HepG2 (cell line): ENCODE data around the gene RALB. TPM values are rescaled to one million over a fixed set of nuclear protein-coding genes. Genes with fewer than 3 reads are reported as not detected.

Experiments used
- ATAC-seq: fragments of 200-7000 bp; cut with Tn5 transposase; 3 replicates; pipeline ENCODE4 v1.9.1; 2020; ENCODE audit warnings: mild to moderate bottlenecking, moderate library complexity
- BruUV-seq: library from RNA; stranded (reverse); fragments of 400-500 nt; replicated peaks from 2 replicates; lab custom pipeline; 2021; lab: Mats Ljungman, UMichigan
- CTCF ChIA-PET: fragments of 300-600 bp; formaldehyde crosslinking; extraction: SDS; loops from one replicate; lab custom pipeline; 2021; ENCODE audit warnings: low total read pairs, inconsistent platforms, low intra/inter-chr PET ratio; lab: Yijun Ruan, JAX
- POLR2A ChIA-PET: fragments of 350-600 bp; sonication (Branson Sonifier 250); formaldehyde crosslinking; loops from one replicate; lab custom pipeline; 2020; ENCODE audit warnings: antibody characterized with exemption, inconsistent platforms; lab: Yijun Ruan, JAX
- DNase-seq: peaks from one replicate; pipeline ENCODE4 v3.0.0-alpha.2; 2015; ENCODE audit warnings: low spot score
- FAIRE-seq: peaks from 3 replicates; lab custom pipeline; 2011; peaks lifted over from hg19 to GRCh38; lab: Jason Lieb, UNC
- H2AFZ ChIP-seq: one replicate; pipeline ENCODE4 v1.6.1; 2011; ENCODE audit warnings: low read length, inconsistent platforms
- H3K27ac ChIP-seq: fragments of 300-600 bp; 3 replicates; pipeline ENCODE4 v1.8.0; 2011; ENCODE audit warnings: mixed run types, mild to moderate bottlenecking, mixed read lengths, low read length, inconsistent platforms; ENCODE audit not compliant: insufficient read depth; ENCODE audit errors: extremely low read length
- H3K27me3 ChIP-seq, 2 experiments: fragments of 200-600 bp in 1 of 2; 2 replicates in 1 of 2; 3 replicates in 1 of 2; pipeline versions ENCODE4 v1.6.0 to v1.8.0; 2011; ENCODE audit warnings: low read length in 2 of 2, mild to moderate bottlenecking in 2 of 2, moderate library complexity in 2 of 2, inconsistent platforms in 1 of 2; ENCODE audit not compliant: insufficient read depth in 2 of 2, control insufficient read depth in 1 of 2
- H3K36me3 ChIP-seq, 2 experiments: fragments of 200-600 bp in 1 of 2; replicated peaks in 1 of 2; 2 replicates in 1 of 2; 3 replicates in 1 of 2; pipeline versions ENCODE4 v1.5.1 to v1.8.0; 2011; ENCODE audit warnings: low read length in 2 of 2, inconsistent platforms in 1 of 2; ENCODE audit not compliant: insufficient read depth in 2 of 2, control insufficient read depth in 1 of 2
- H3K4me1 ChIP-seq: 2 replicates; pipeline ENCODE4 v1.5.1; 2012; ENCODE audit warnings: low read length, inconsistent platforms; ENCODE audit not compliant: insufficient read depth
- H3K4me2 ChIP-seq: 2 replicates; pipeline ENCODE4 v1.6.0; 2011; ENCODE audit warnings: low read depth, low read length, inconsistent platforms
- H3K4me3 ChIP-seq, 3 experiments: fragments of 200-600 bp in 1 of 3; sonication (generic), shearing (Covaris generic) in 1 of 3; replicated peaks in 1 of 3; 2 replicates each; pipeline ENCODE4 v1.5.1; 2011 to 2016; ENCODE audit warnings: low read length in 3 of 3, inconsistent platforms in 2 of 3, low read depth in 2 of 3, mild to moderate bottlenecking in 2 of 3, control low read depth in 1 of 3, mixed read lengths in 1 of 3; ENCODE audit not compliant: insufficient read depth in 1 of 3
- H3K79me2 ChIP-seq: one replicate; pipeline ENCODE4 v1.6.1; 2011; ENCODE audit warnings: low read length, inconsistent platforms; ENCODE audit not compliant: insufficient read depth
- H3K9ac ChIP-seq: 2 replicates; pipeline ENCODE4 v1.6.0; 2011; ENCODE audit warnings: mild to moderate bottlenecking, low read depth, low read length, inconsistent platforms; ENCODE audit not compliant: insufficient read depth
- H3K9me3 ChIP-seq: 2 replicates; pipeline ENCODE4 v1.5.1; 2012; ENCODE audit warnings: mild to moderate bottlenecking, low read length
- H4K20me1 ChIP-seq: 2 replicates; pipeline ENCODE4 v1.6.0; 2011; ENCODE audit warnings: inconsistent platforms, mild to moderate bottlenecking, low read length, moderate library complexity; ENCODE audit not compliant: insufficient read depth
- FOSL1 ChIP-seq: sonication (generic); formaldehyde crosslinking; IDR thresholded peaks from 2 replicates; pipeline ENCODE4 v1.9.0; 2021; ENCODE audit warnings: missing genetic modification reagents, borderline replicate concordance
- FOSL2 ChIP-seq: sonication (generic); formaldehyde crosslinking; IDR thresholded peaks from 2 replicates; pipeline ENCODE4 v1.4.0; 2020; ENCODE audit warnings: missing genetic modification reagents
- KDM5B ChIP-seq: sonication (generic); formaldehyde crosslinking; IDR thresholded peaks from 2 replicates; pipeline ENCODE4 v1.4.0; 2020; ENCODE audit warnings: missing genetic modification reagents, mild to moderate bottlenecking, borderline replicate concordance
- KLF16 ChIP-seq, 2 experiments: sonication (generic) in 1 of 2; formaldehyde crosslinking in 1 of 2; IDR thresholded peaks; 2 replicates each; pipeline versions ENCODE4 v1.6.1 to v1.8.0; 2016 to 2023; ENCODE audit warnings: missing genetic modification reagents in 2 of 2, missing compliant biosample characterization in 1 of 2
- MNT ChIP-seq: fragments of 450-650 bp; IDR thresholded peaks from 2 replicates; pipeline ENCODE4 v1.6.1; 2016
- NCOA5 ChIP-seq: sonication (generic); formaldehyde crosslinking; IDR thresholded peaks from 2 replicates; pipeline ENCODE4 v1.4.0; 2020; ENCODE audit warnings: missing genetic modification reagents
- NFKB2 ChIP-seq: sonication (generic); formaldehyde crosslinking; IDR thresholded peaks from 2 replicates; pipeline ENCODE4 v1.4.0; 2020; ENCODE audit warnings: missing genetic modification reagents, borderline replicate concordance
- PCBP1 ChIP-seq: fragments of 200-400 bp; formaldehyde crosslinking; IDR thresholded peaks from 2 replicates; pipeline ENCODE4 v1.6.1; 2017; ENCODE audit warnings: mild to moderate bottlenecking, low read depth, low read length, borderline replicate concordance
- PCBP2 ChIP-seq: fragments of 200-400 bp; formaldehyde crosslinking; optimal IDR thresholded peaks from 2 replicates; pipeline ENCODE3; 2018; ENCODE audit warnings: low read length, low read depth; ENCODE audit not compliant: poor library complexity, severe bottlenecking
- SP4 ChIP-seq: sonication (generic); formaldehyde crosslinking; IDR thresholded peaks from 2 replicates; pipeline ENCODE4 v1.8.1; 2023; ENCODE audit warnings: mild to moderate bottlenecking, missing genetic modification reagents
- THAP11 ChIP-seq: IDR thresholded peaks from 2 replicates; pipeline ENCODE4 v1.6.1; 2016; ENCODE audit warnings: missing biosample characterization, missing genetic modification reagents
- XBP1 ChIP-seq: sonication (generic); formaldehyde crosslinking; IDR thresholded peaks from 2 replicates; pipeline ENCODE4 v1.5.0; 2020; ENCODE audit warnings: missing genetic modification reagents
- ZNF143 ChIP-seq: sonication (generic); formaldehyde crosslinking; IDR thresholded peaks from 2 replicates; pipeline ENCODE4 v1.4.0; 2020; ENCODE audit warnings: missing genetic modification reagents
- ZNF562 ChIP-seq: sonication (generic); formaldehyde crosslinking; IDR thresholded peaks from 2 replicates; pipeline ENCODE4 v1.8.0; 2022; ENCODE audit warnings: missing genetic modification reagents, borderline replicate concordance
- WGBS: methylation state at CpG from one replicate; pipeline ENCODE4 v1.1.6; 2017; ENCODE audit warnings: low lambda C conversion rate; 5-methylcytosine and 5-hydroxymethylcytosine counted together
- in situ Hi-C: cut with HindIII; loops from 2 replicates; pipeline ENCODE4 v1.10.0; 2017; ENCODE audit warnings: low pct_unique_long_range_greater_than_20kb; ENCODE audit not compliant: extremely low pct_ligation_motif_present
- intact Hi-C: fragments of 100-400 bp; cut with micrococcal nuclease; formaldehyde crosslinking; loops from one replicate; pipeline ENCODE4 v1.10.0; 2022; ENCODE audit not compliant: unreplicated experiment
- polyA plus RNA-seq, 8 experiments: library from polyadenylated mRNA; depleted of rRNA in 3 of 8; stranded (reverse) in 7 of 8; unstranded in 1 of 8; fragments of >200 nt; fragmentation: Illumina TruSeq in 4 of 8; extraction: Trizol in 4 of 8; gene quantifications; 2 replicates each; pipeline versions ENCODE4 v1.2.1 to v1.2.3, GENCODE V29; 2011 to 2016; ENCODE audit warnings: low read depth in 4 of 8, missing spikeins in 1 of 8, mixed read lengths in 1 of 8; ENCODE audit not compliant: insufficient read depth in 1 of 8
- total RNA-seq, 5 experiments: library from RNA; depleted of rRNA; stranded (reverse); fragments of >200 nt; fragmentation: Illumina TruSeq; extraction: Trizol; gene quantifications; 2 replicates each; pipeline ENCODE4 v1.2.3, GENCODE V29; 2016; ENCODE audit warnings: low read depth in 1 of 5

The RALB gene
- total and polyA plus RNA-seq, 2 of the 13 experiments (the other 11 are each of a cell fraction or from before 2014, with no cell fraction given) = 37.8 to 43.2 TPM

GRCh38 chr2:120237491-120237902 is 15.2 kb upstream of the RALB start:
- Histone ChIP-seq H4K20me1 (no peaks in the 10 kb centered on the region), H3K4me3 (no peak overlapping the region; a peak in 1 of 6 replicates), H3K36me3 (no peaks in the 10 kb centered on the region), H2AFZ (no peak overlapping the region), H3K9me3 (no peaks in the 10 kb centered on the region), H3K9ac (no peak overlapping the region), H3K4me2 (peak overlapping the region; percentile 20; the same call in 1 of the 2 replicates), H3K4me1 (peaks cover 54% of the 10 kb centered on the region), H3K79me2 (no peaks in the 10 kb centered on the region), H3K27me3 (peaks cover 4 to 10% of the 10 kb centered on the region in 2 experiments; a peak in 4 of 5 replicates), H3K27ac (no peak overlapping the region)
- TF ChIP-seq FOSL1 (CRISPR knock-in tag) (0 out of 2 replicates have a peak, but pooled peaks have one; percentile 25), PCBP1 (peak; percentile 95), THAP11 (no peak), KLF16 (CRISPR knock-in tag; IDR thresholded peaks at IDR 0.05) (no peak), MNT (peak; percentile 47; the same call in 1 of the 2 replicates), PCBP2 (peak; percentile 86), ZNF143 (CRISPR knock-in tag) (no peak), SP4 (CRISPR knock-in tag) (no peak), ZNF562 (CRISPR knock-in tag) (no peak), NCOA5 (CRISPR knock-in tag) (no peak), KDM5B (CRISPR knock-in tag) (peak; percentile 25; the same call in 1 of the 2 replicates), FOSL2 (peak; percentile 77), NFKB2 (CRISPR knock-in tag) (peak; percentile 51; the same call in 1 of the 2 replicates), XBP1 (no peak)
- FAIRE-seq (no peak), ATAC-seq (peak; percentile 2; the same call in 1 of the 3 replicates), DNase-seq (no peak)
- BruUV-seq = no TSS peak
- intact Hi-C loops = loop anchor here (5.0 kb wide), 1 partner anchor 510 kb away; no protein-coding TSS in a partner anchor
- WGBS = 30% methylated on average over 9 of the region's 10 CpGs
- ChIA-PET POLR2A (interaction anchor here (1.1 kb wide), 1 partner anchor 14 kb away, joined by 3 read pairs; the partner anchor contains the start of gene TMEM185B), CTCF (no interaction called here)
- in situ Hi-C loops = no loop called here
